GM18511 (cell line): ENCODE data around the gene NUP210L.
"Not testable (repeated sequence)": the region's sequence is repeated elsewhere in the genome, so short reads cannot be mapped to it uniquely, and the experiment has no call there.

Experiments used
- ATAC-seq: cut with Tn5 transposase; IDR thresholded peaks from one replicate; pipeline ENCODE4 v1.9.1; 2021; ENCODE audit warnings: mild to moderate bottlenecking, moderate library complexity; ENCODE audit not compliant: unreplicated experiment

NUP210L gene

GRCh38 chr1:154104433-154105082 is 50.3 kb downstream of the NUP210L start:
- ATAC-seq = no peak

GRCh38 chr1:154100141-154100540 is 54.7 kb downstream of the NUP210L start:
- not testable (repeated sequence) for ATAC-seq

GRCh38 chr1:154097873-154098272 is 57.0 kb downstream of the NUP210L start:
- no peak for ATAC-seq

- no peak for ATAC-seq
Measured at GRCh38 chr1:154095456-154096060, 59.3 kb downstream of the NUP210L start.

GRCh38 chr1:154094411-154094810 is 60.5 kb downstream of the NUP210L start:
- ATAC-seq = no peak

- no peak for ATAC-seq
Measured at GRCh38 chr1:154093699-154094098, 61.2 kb downstream of the NUP210L start.

GRCh38 chr1:154091706-154092105 is 63.2 kb downstream of the NUP210L start:
- no peak for ATAC-seq

- ATAC-seq = no peak
Measured at GRCh38 chr1:154087574-154087973, 67.3 kb downstream of the NUP210L start.

GRCh38 chr1:154083057-154083456 is 71.8 kb downstream of the NUP210L start:
- not testable (repeated sequence) for ATAC-seq

GRCh38 chr1:154081386-154082126 is 73.3 kb downstream of the NUP210L start:
- no peak for ATAC-seq

GRCh38 chr1:154076413-154076812 is 78.5 kb downstream of the NUP210L start:
- no peak for ATAC-seq

- ATAC-seq = no peak
Measured at GRCh38 chr1:154075746-154076145, 79.1 kb downstream of the NUP210L start.

GRCh38 chr1:154062309-154062708 is 92.6 kb downstream of the NUP210L start:
- ATAC-seq = no peak

GRCh38 chr1:154047436-154047835 is 107.4 kb downstream of the NUP210L start:
- not testable (repeated sequence) for ATAC-seq

- ATAC-seq = not testable (repeated sequence)
Measured at GRCh38 chr1:154033697-154034096, 121.2 kb downstream of the NUP210L start.

GRCh38 chr1:154019940-154020339 is 134.9 kb downstream of the NUP210L start:
- ATAC-seq = no peak

- no peak for ATAC-seq
Measured at GRCh38 chr1:154019269-154019668, 135.6 kb downstream of the NUP210L start.

GRCh38 chr1:154014154-154014907 is 140.5 kb downstream of the NUP210L start:
- no peak for ATAC-seq

GRCh38 chr1:154012543-154012942 is 142.3 kb downstream of the NUP210L start:
- not testable (repeated sequence) for ATAC-seq

GRCh38 chr1:154012129-154012528 is 142.7 kb downstream of the NUP210L start:
- ATAC-seq = no peak

GRCh38 chr1:154006136-154006535 is 148.7 kb downstream of the NUP210L start:
- ATAC-seq = no peak
